ENCODE measurements around the gene PPP1R13B. TPM values are rescaled to one million over a fixed set of nuclear protein-coding genes. Genes with fewer than 3 reads are reported as not detected.
"Not testable (repeated sequence)": the region's sequence is repeated elsewhere in the genome, so short reads cannot be mapped to it uniquely, and the experiment has no call there.

Gene PPP1R13B
- total RNA-seq, 1 experiment from 2014 or later, result 16.2 TPM

GRCh38 chr14:103692159-103692558 is 155.2 kb downstream of the PPP1R13B start:
- Mint-ChIP-seq H3K27ac (ENCODE audit: low read depth, unreplicated experiment) (no peak overlapping the region), H3K4me3 (ENCODE audit: unreplicated experiment) (no peak overlapping the region), H3K4me1 (ENCODE audit: insufficient read depth, unreplicated experiment) (peaks cover 14% of the 10 kb centered on the region), H3K36me3 (ENCODE audit: insufficient read depth, unreplicated experiment) (peaks cover 75% of the 10 kb centered on the region), H3K9me3 (ENCODE audit: unreplicated experiment) (no peaks in the 10 kb centered on the region), H3K27me3 (ENCODE audit: insufficient read depth, unreplicated experiment) (no peaks in the 10 kb centered on the region)
- intact Hi-C loops (cut with micrococcal nuclease), result no loop called here
- ChIA-PET CTCF (interaction anchor here (0.6 to 1.4 kb wide), 3 partner anchors 12 to 118 kb away, joined by 3 to 5 read pairs (median 3); no protein-coding TSS in a partner anchor), POLR2A (interaction anchor here (1.0 to 1.4 kb wide), 2 partner anchors 12 to 19 kb away, joined by 3 to 5 read pairs; no protein-coding TSS in a partner anchor)
- no peak for TF ChIP-seq CTCF (IDR thresholded peaks at IDR 0.05; ENCODE audit: unreplicated experiment)
- DNase-seq (ENCODE audit: unreplicated experiment), result no peak
- no TSS peak for BruUV-seq (replicated peaks)

- H3K4me3 Mint-ChIP-seq (ENCODE audit: unreplicated experiment); intact Hi-C loops (cut with micrococcal nuclease); H3K27me3 Mint-ChIP-seq (ENCODE audit: insufficient read depth, unreplicated experiment); BruUV-seq (replicated peaks); H3K27ac Mint-ChIP-seq (ENCODE audit: low read depth, unreplicated experiment); DNase-seq (ENCODE audit: unreplicated experiment); H3K9me3 Mint-ChIP-seq (ENCODE audit: unreplicated experiment): not testable (repeated sequence)
- peaks cover 13% of the 10 kb centered on the region for H3K4me1 Mint-ChIP-seq (ENCODE audit: insufficient read depth, unreplicated experiment)
- CTCF ChIA-PET, result interaction anchor here (0.5 to 1.5 kb wide), 3 partner anchors 12 to 121 kb away, joined by 3 to 6 read pairs (median 3); no protein-coding TSS in a partner anchor
- peaks cover 80% of the 10 kb centered on the region for H3K36me3 Mint-ChIP-seq (ENCODE audit: insufficient read depth, unreplicated experiment)
- POLR2A ChIA-PET, result interaction anchor here (1.0 to 1.4 kb wide), 2 partner anchors 11 to 20 kb away, joined by 3 to 5 read pairs; no protein-coding TSS in a partner anchor
Measured at GRCh38 chr14:103691655-103692054, 155.7 kb downstream of the PPP1R13B start.

GRCh38 chr14:103690332-103690731 is 157.0 kb downstream of the PPP1R13B start:
- Mint-ChIP-seq H3K27me3 (ENCODE audit: insufficient read depth, unreplicated experiment) (no peaks in the 10 kb centered on the region), H3K4me1 (ENCODE audit: insufficient read depth, unreplicated experiment) (peaks cover 9% of the 10 kb centered on the region), H3K9me3 (ENCODE audit: unreplicated experiment) (no peaks in the 10 kb centered on the region), H3K36me3 (ENCODE audit: insufficient read depth, unreplicated experiment) (peaks cover 78% of the 10 kb centered on the region), H3K4me3 (ENCODE audit: unreplicated experiment) (no peak overlapping the region), H3K27ac (ENCODE audit: low read depth, unreplicated experiment) (no peak overlapping the region)
- TF ChIP-seq CTCF (IDR thresholded peaks at IDR 0.05; ENCODE audit: unreplicated experiment), result no peak
- no peak for DNase-seq (ENCODE audit: unreplicated experiment)
- intact Hi-C loops (cut with micrococcal nuclease), result no loop called here
- CTCF ChIA-PET, result interaction anchor here (1.5 kb wide), 1 partner anchor 10 kb away, joined by 6 read pairs; no protein-coding TSS in a partner anchor
- POLR2A ChIA-PET, result no interaction called here
- no TSS peak for BruUV-seq (replicated peaks)

DNA sequence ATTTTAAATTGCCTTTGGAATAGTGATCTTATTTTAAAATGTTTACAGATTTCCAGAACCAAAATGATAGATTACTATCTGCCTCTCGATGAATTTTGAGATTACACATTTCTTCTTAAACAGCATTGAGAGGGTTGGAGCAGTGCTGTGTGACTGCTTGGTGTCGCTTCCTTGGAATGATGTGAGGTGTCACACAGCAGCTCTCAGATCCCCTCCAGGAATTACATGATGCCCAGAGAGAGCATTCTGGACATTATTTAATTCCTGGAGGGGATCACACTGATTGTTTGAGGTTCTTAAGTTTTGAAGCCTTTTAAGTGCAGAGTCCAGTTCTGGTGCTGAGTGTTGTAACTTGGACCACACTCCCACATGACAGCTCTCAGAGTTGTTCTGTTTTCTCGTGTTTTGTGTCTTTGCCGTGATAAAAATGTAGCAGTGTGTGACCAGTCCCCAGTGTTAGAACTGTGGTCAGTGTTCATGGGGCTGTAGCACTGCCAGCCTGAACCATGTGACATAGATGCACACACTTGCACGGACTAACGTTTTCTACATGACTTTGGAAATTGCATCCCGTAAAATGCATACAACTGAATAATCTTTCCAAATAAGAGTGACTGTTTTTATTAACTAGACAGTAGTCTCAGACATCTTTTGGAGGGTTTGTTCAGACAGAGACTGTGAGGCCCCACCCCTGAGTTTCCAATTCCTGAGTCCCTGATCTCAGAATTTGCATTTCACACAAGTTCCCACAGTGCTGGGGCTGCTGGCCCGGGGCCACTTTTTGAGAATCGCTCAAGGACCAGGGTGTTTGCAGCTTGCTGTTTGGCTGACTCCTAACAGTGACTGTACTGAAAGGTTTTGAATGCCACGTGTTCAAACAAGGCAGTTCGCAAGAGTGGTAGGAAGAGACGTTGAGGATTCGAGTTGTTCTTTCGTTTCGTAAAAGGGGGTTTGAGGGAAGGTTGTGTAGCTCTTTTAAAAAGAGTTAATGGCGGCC is 158.2 kb downstream of the PPP1R13B start:
- TF ChIP-seq CTCF (IDR thresholded peaks at IDR 0.05; ENCODE audit: unreplicated experiment), result no peak
- Mint-ChIP-seq H3K9me3 (ENCODE audit: unreplicated experiment) (no peaks in the 10 kb centered on the region), H3K36me3 (ENCODE audit: insufficient read depth, unreplicated experiment) (peaks cover 78% of the 10 kb centered on the region), H3K4me3 (ENCODE audit: unreplicated experiment) (no peak overlapping the region), H3K4me1 (ENCODE audit: insufficient read depth, unreplicated experiment) (peaks cover 9% of the 10 kb centered on the region), H3K27me3 (ENCODE audit: insufficient read depth, unreplicated experiment) (no peaks in the 10 kb centered on the region), H3K27ac (ENCODE audit: low read depth, unreplicated experiment) (no peak overlapping the region)
- intact Hi-C loops (cut with micrococcal nuclease), result no loop called here
- CTCF ChIA-PET, result interaction anchor here (0.6 kb wide), 1 partner anchor 1095 kb away, joined by 4 read pairs; no protein-coding TSS in a partner anchor
- POLR2A ChIA-PET, result interaction anchor here (0.6 to 0.7 kb wide), 2 partner anchors 148 to 169 kb away, joined by 3 read pairs; no protein-coding TSS in a partner anchor
- no TSS peak for BruUV-seq (replicated peaks)
- DNase-seq (ENCODE audit: unreplicated experiment), result no peak

Data from MCF 10A (cell line).